22Rv1 (cell line): ENCODE results near the gene MGAT3.

Source experiments
- H3K27ac ChIP-seq: fragments of 450-650 bp; 2 replicates; pipeline ENCODE4 v1.5.1; 2017
- CTCF ChIP-seq: fragments of 450-650 bp; IDR thresholded peaks from 2 replicates; pipeline ENCODE4 v1.5.1; 2017; ENCODE audit warnings: mild to moderate bottlenecking
- ZFX ChIP-seq: fragments of 450-650 bp; IDR thresholded peaks from 2 replicates; pipeline ENCODE4 v1.6.1; 2017; ENCODE audit warnings: antibody characterized with exemption, borderline replicate concordance

MGAT3 gene

GRCh38 chr22:39519681-39520225 lies 62.9 kb downstream of the MGAT3 start:
- H3K27ac ChIP-seq = peak overlapping the region; percentile 99
- TF ChIP-seq CTCF (peak; percentile 37), ZFX (no peak)

GRCh38 chr22:39520226-39521105 lies 63.7 kb downstream of the MGAT3 start, which contains the start of gene ATF4:
TSS of gene ATF4 (plus strand) at chr22:39520562. CDS start at chr22:39521446, 884 bp downstream.
- TF ChIP-seq CTCF (no peak), ZFX (no peak)

GRCh38 chr22:39521106-39521885 lies 64.5 kb downstream of the MGAT3 start:
- H3K27ac ChIP-seq = peak overlapping the region; percentile 99

More at GRCh38 chr22:39520226-39521105, 63.7 kb downstream of the MGAT3 start, which contains the start of gene ATF4:
- peak within 1 kb of the TSS; percentile 99 for H3K27ac ChIP-seq

- peak overlapping the region; percentile 99 for H3K27ac ChIP-seq
These were observed 65.3 kb downstream of the MGAT3 start for GRCh38 chr22:39522091-39522490.

GRCh38 chr22:39522567-39523300 lies 65.9 kb downstream of the MGAT3 start:
- no peak for TF ChIP-seq ZFX
- TF ChIP-seq CTCF = no peak
- peak overlapping the region; percentile 99 for H3K27ac ChIP-seq

- no peak for TF ChIP-seq CTCF
- H3K27ac ChIP-seq = peak overlapping the region; percentile 99
These were observed 67.4 kb downstream of the MGAT3 start for GRCh38 chr22:39524089-39524752.

- TF ChIP-seq ZFX = no peak
- no peak for TF ChIP-seq CTCF
- peak overlapping the region; percentile 99 for H3K27ac ChIP-seq
These were observed 68.2 kb downstream of the MGAT3 start for GRCh38 chr22:39524753-39525657.
